Measurements from ENCODE around the gene RNU5D-1. TPM values are rescaled to one million over a fixed set of nuclear protein-coding genes. Genes with fewer than 3 reads are reported as not detected.

RNU5D-1 gene
- total and polyA plus RNA-seq, 2 of the 13 experiments (the other 11 are each of a cell fraction or from before 2014, with no cell fraction given) = 165 TPM; not detected in 1

DNA sequence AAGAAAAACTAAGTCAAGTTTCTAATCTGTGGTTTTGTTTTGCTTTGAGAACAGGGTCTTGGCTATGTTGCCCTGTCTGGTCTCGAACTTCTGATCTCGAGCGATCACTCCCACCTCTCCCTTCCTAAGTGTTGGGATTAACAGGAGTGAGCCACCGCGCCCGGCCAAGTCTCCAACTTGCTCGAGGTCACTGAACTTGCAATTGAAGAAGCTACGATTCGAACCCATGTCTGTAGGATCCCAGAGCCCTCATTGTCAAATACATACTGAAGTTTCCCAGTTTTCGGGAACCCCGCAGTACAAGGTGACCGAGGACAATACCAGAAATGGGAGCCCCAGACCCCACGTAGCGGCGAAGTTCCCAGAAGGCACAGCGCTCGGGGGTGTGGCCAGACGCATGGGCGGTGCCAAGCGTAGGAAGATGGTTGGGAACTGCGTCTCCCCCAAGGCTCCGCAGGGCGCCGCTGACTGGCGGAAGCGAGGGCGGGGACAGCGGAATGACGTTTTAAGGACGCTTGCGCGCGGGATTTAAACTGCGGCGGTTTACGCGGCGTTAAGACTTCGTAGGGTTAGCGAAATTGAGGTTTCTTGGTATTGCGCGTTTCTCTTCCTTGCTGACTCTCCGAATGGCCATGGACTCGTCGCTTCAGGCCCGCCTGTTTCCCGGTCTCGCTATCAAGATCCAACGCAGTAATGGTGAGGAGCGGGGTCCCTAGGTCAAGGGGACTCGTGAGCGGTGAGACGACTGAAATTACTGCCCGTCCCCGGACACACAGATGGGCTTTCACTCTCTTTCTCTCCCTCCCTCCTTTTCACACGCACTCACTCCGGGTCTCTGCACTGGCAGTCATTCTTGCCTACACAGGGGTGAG, 8.6 kb upstream of the RNU5D-1 start, which contains the start of gene KIF2C (continued):
- 0 out of 2 replicates have a peak, but pooled peaks have one; percentile 83 for TF ChIP-seq ELF4 (CRISPR knock-in tag; IDR thresholded peaks at IDR 0.05; ENCODE audit: borderline replicate concordance)
- TF ChIP-seq SYNCRIP (IDR thresholded peaks at IDR 0.05; ENCODE audit: insufficient read depth, low read depth, low read length) = no peak
- no peak for TF ChIP-seq ETV6 (CRISPR knock-in tag; conservative IDR thresholded peaks at IDR 0.05)
- TF ChIP-seq PHF5A (CRISPR knock-in tag; IDR thresholded peaks at IDR 0.05; ENCODE audit: low read depth, unreplicated experiment) = no peak
- TF ChIP-seq NFIB (CRISPR knock-in tag; IDR thresholded peaks at IDR 0.05; ENCODE audit: borderline replicate concordance) = no peak
- TF ChIP-seq MXD4 (CRISPR knock-in tag; IDR thresholded peaks at IDR 0.05) = peak; percentile 49; the same call in 1 of the 2 replicates
- peak; percentile 66; the same call in 1 of the 2 replicates for TF ChIP-seq HOXA5 (CRISPR knock-in tag; IDR thresholded peaks at IDR 0.05)
- peak; percentile 88 for TF ChIP-seq BORCS8-MEF2B (CRISPR knock-in tag; IDR thresholded peaks at IDR 0.05)
- peak; percentile 59; the same call in 1 of the 2 replicates for TF ChIP-seq TARDBP (CRISPR knock-in tag; IDR thresholded peaks at IDR 0.05)
- TF ChIP-seq, protein P1, sequence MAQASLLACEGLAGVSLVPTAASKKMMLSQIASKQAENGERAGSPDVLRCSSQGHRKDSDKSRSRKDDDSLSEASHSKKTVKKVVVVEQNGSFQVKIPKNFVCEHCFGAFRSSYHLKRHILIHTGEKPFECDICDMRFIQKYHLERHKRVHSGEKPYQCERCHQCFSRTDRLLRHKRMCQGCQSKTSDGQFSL (CRISPR knock-in tag; IDR thresholded peaks at IDR 0.05) = no peak
- no peak for TF ChIP-seq BRCA1 (CRISPR knock-in tag; IDR thresholded peaks at IDR 0.05)
- TF ChIP-seq, protein P2, sequence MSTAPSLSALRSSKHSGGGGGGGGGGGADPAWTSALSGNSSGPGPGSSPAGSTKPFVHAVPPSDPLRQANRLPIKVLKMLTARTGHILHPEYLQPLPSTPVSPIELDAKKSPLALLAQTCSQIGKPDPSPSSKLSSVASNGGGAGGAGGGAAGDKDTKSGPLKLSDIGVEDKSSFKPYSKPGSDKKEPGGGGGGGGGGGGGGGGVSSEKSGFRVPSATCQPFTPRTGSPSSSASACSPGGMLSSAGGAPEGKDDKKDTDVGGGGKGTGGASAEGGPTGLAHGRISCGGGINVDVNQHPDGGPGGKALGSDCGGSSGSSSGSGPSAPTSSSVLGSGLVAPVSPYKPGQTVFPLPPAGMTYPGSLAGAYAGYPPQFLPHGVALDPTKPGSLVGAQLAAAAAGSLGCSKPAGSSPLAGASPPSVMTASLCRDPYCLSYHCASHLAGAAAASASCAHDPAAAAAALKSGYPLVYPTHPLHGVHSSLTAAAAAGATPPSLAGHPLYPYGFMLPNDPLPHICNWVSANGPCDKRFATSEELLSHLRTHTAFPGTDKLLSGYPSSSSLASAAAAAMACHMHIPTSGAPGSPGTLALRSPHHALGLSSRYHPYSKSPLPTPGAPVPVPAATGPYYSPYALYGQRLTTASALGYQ (CRISPR knock-in tag; IDR thresholded peaks at IDR 0.05) = peak; percentile 39; the same call in 1 of the 2 replicates
- peak; percentile 53 for TF ChIP-seq ZNF781 (CRISPR knock-in tag; IDR thresholded peaks at IDR 0.05; ENCODE audit: borderline replicate concordance, not compliant biosample characterization)
- TF ChIP-seq FOXM1 (CRISPR knock-in tag; IDR thresholded peaks at IDR 0.05) = peak; percentile 97
- TF ChIP-seq, protein P3, sequence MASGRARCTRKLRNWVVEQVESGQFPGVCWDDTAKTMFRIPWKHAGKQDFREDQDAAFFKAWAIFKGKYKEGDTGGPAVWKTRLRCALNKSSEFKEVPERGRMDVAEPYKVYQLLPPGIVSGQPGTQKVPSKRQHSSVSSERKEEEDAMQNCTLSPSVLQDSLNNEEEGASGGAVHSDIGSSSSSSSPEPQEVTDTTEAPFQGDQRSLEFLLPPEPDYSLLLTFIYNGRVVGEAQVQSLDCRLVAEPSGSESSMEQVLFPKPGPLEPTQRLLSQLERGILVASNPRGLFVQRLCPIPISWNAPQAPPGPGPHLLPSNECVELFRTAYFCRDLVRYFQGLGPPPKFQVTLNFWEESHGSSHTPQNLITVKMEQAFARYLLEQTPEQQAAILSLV (CRISPR knock-in tag; IDR thresholded peaks at IDR 0.05; ENCODE audit: borderline replicate concordance) = peak; percentile 81; the same call in 1 of the 2 replicates
- TF ChIP-seq, protein P4, sequence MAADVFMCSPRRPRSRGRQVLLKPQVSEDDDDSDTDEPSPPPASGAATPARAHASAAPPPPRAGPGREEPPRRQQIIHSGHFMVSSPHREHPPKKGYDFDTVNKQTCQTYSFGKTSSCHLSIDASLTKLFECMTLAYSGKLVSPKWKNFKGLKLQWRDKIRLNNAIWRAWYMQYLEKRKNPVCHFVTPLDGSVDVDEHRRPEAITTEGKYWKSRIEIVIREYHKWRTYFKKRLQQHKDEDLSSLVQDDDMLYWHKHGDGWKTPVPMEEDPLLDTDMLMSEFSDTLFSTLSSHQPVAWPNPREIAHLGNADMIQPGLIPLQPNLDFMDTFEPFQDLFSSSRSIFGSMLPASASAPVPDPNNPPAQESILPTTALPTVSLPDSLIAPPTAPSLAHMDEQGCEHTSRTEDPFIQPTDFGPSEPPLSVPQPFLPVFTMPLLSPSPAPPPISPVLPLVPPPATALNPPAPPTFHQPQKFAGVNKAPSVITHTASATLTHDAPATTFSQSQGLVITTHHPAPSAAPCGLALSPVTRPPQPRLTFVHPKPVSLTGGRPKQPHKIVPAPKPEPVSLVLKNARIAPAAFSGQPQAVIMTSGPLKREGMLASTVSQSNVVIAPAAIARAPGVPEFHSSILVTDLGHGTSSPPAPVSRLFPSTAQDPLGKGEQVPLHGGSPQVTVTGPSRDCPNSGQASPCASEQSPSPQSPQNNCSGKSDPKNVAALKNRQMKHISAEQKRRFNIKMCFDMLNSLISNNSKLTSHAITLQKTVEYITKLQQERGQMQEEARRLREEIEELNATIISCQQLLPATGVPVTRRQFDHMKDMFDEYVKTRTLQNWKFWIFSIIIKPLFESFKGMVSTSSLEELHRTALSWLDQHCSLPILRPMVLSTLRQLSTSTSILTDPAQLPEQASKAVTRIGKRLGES (CRISPR knock-in tag; IDR thresholded peaks at IDR 0.05; ENCODE audit: borderline replicate concordance) = no peak
- TF ChIP-seq, protein P5, sequence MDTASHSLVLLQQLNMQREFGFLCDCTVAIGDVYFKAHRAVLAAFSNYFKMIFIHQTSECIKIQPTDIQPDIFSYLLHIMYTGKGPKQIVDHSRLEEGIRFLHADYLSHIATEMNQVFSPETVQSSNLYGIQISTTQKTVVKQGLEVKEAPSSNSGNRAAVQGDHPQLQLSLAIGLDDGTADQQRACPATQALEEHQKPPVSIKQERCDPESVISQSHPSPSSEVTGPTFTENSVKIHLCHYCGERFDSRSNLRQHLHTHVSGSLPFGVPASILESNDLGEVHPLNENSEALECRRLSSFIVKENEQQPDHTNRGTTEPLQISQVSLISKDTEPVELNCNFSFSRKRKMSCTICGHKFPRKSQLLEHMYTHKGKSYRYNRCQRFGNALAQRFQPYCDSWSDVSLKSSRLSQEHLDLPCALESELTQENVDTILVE (CRISPR knock-in tag; IDR thresholded peaks at IDR 0.05) = no peak
- TF ChIP-seq HNF4G (IDR thresholded peaks at IDR 0.05; ENCODE audit: borderline replicate concordance, low read depth, low read length) = no peak
- TF ChIP-seq HNF4G (CRISPR knock-in tag; IDR thresholded peaks at IDR 0.05; ENCODE audit: borderline replicate concordance, low read depth) = no peak
- TF ChIP-seq MEIS1 (CRISPR knock-in tag; IDR thresholded peaks at IDR 0.05; ENCODE audit: borderline replicate concordance) = no peak; the same call in 1 of the 2 replicates

Measured in HepG2 (cell line).